AG09319 (cell line): Measurements from ENCODE around the gene SREBF1.

ENCODE experiments used
- DNase-seq: peaks from one replicate; pipeline ENCODE4 v3.0.0-alpha.2; 2010; ENCODE audit warnings: low read depth; ENCODE audit errors: extremely low read depth
- TF ChIP-seq, protein P1 (sequence below): IDR thresholded peaks from 2 replicates; pipeline ENCODE4 v1.5.1; 2011; ENCODE audit warnings: low read depth, mild to moderate bottlenecking, inconsistent platforms, low read length, moderate library complexity

SREBF1 gene

DNA sequence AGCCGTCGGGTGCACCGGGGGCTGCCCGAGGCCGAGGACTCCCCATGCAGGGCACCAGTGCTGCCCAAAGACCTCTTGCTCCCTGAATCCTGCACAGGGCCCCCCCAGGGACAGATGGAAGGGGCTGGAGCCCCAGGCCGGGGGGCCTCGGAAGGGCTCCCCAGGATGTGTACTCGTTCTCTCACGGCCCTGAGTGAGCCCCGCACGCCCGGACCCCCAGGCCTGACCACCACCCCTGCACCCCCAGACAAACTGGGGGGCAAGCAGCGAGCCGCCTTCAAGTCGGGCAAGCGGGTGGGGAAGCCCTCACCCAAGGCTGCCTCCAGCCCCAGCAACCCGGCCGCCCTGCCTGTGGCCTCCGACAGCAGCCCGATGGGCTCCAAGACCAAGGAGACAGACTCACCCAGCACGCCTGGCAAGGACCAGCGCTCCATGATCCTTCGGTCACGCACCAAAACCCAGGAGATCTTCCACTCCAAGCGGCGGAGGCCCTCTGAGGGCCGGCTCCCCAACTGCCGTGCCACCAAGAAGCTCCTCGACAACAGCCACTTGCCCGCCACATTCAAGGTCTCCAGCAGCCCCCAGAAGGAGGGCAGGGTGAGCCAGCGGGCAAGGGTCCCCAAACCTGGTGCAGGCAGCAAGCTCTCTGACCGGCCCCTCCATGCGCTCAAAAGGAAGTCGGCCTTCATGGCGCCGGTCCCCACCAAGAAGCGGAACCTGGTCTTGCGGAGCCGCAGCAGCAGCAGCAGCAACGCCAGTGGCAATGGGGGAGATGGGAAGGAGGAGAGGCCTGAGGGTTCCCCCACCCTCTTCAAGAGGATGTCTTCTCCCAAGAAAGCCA is 40.6 kb downstream of the SREBF1 start:
- TF ChIP-seq, protein P1, sequence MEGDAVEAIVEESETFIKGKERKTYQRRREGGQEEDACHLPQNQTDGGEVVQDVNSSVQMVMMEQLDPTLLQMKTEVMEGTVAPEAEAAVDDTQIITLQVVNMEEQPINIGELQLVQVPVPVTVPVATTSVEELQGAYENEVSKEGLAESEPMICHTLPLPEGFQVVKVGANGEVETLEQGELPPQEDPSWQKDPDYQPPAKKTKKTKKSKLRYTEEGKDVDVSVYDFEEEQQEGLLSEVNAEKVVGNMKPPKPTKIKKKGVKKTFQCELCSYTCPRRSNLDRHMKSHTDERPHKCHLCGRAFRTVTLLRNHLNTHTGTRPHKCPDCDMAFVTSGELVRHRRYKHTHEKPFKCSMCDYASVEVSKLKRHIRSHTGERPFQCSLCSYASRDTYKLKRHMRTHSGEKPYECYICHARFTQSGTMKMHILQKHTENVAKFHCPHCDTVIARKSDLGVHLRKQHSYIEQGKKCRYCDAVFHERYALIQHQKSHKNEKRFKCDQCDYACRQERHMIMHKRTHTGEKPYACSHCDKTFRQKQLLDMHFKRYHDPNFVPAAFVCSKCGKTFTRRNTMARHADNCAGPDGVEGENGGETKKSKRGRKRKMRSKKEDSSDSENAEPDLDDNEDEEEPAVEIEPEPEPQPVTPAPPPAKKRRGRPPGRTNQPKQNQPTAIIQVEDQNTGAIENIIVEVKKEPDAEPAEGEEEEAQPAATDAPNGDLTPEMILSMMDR = no peak
- no peak for DNase-seq

DNA sequence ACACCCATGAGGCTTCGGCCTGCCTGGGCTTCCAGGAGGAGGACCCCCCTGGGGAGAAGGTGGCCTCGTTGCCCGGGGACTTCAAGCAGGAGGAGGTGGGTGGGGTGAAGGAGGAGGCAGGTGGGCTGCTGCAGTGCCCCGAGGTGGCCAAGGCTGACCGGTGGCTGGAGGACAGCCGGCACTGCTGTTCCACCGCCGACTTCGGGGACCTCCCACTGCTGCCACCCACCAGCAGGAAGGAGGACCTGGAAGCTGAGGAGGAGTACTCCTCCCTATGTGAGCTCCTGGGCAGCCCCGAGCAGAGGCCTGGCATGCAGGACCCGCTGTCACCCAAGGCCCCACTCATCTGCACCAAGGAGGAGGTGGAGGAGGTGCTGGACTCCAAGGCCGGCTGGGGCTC is 41.5 kb downstream of the SREBF1 start:
- TF ChIP-seq, protein P1 = no peak

DNA sequence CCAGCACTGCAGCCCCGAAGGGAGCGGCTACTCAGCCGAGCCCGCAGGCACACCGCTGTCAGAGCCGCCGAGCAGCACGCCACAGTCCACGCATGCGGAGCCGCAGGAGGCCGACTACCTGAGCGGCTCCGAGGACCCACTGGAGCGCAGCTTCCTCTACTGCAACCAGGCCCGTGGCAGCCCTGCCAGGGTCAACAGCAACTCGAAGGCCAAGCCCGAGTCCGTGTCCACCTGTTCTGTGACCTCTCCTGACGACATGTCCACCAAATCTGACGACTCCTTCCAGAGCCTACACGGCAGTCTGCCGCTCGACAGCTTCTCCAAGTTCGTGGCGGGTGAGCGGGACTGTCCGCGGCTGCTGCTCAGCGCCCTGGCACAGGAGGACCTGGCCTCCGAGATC is 42.4 kb downstream of the SREBF1 start:
- TF ChIP-seq, protein P1 = no peak
- DNase-seq = no peak

More for the DNA sequence above, 41.5 kb downstream of the SREBF1 start:
- no peak for DNase-seq

DNA sequence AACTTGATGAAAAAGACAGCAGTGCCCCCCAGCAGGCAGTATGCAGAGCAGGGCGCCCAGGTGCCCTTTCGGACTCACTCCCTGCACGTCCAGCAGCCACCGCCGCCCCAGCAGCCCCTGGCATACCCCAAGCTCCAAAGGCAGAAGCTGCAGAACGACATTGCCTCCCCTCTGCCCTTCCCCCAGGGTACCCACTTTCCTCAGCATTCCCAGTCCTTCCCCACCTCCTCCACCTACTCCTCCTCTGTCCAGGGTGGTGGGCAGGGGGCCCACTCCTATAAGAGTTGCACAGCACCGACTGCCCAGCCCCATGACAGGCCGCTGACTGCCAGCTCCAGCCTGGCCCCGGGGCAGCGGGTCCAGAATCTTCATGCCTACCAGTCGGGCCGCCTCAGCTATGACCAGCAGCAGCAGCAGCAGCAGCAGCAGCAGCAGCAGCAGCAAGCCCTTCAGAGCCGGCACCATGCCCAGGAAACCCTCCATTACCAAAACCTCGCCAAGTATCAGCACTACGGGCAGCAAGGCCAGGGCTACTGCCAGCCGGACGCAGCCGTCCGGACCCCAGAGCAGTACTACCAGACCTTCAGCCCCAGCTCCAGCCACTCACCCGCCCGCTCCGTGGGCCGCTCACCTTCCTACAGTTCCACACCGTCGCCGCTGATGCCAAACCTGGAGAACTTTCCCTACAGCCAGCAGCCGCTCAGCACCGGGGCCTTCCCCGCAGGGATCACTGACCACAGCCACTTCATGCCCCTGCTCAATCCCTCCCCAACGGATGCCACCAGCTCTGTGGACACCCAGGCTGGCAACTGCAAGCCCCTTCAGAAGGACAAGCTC is 43.2 kb downstream of the SREBF1 start:
- TF ChIP-seq, protein P1 = no peak
- no peak for DNase-seq

DNA sequence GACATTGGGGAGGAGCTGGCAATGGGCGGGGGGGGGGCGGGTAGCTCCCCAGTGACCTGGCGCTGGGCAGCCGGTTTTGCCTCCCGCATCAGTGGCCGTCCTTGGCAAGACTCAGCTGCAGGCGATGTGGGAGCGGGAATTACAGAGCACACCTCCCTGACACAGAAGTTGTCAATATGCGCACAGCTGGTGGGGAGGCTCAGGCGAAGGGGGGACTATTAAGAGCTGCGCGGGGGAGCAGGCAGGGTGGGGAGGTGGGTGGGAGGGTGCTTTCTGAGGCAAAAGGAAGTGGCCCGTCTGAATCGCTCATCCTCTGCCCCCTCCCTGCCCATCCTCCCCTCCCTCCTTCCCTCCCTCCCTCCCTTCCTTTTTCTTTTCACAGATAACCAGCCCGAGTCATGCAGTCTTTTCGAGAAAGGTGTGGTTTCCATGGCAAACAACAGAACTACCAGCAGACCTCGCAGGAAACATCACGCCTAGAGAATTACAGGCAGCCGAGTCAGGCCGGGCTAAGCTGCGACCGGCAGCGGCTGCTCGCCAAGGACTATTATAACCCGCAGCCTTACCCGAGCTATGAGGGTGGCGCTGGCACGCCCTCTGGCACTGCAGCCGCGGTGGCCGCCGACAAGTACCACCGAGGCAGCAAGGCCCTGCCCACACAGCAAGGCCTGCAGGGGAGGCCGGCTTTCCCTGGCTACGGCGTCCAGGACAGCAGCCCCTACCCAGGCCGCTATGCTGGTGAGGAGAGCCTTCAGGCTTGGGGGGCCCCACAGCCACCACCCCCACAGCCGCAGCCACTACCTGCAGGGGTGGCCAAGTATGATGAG is 44.0 kb downstream of the SREBF1 start:
- TF ChIP-seq, protein P1 = no peak
- no peak for DNase-seq

DNA sequence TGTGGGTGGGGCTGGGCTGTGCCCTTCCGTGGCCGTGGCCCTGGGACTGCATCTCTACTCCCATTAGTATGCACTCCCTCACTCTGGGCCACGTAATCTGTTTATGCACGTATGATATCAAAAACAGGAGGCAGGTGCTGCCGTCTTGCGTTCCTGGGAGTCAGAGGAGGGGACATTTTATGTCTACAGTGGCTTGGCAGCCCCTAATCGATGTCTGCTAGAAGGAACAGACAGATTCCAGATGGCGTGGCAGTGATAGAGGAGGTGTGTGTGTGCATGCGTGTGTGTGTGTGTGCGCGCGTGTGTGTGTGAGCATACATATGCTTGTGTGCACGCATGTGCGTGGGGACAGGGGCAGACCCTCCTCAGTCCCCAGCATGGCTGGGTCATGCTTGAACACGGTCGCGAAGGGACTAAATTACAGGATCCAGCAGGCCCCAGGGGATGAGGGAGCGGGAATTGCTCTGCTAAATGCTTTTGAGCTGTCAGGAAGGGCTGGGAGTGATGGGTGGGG is 44.7 kb downstream of the SREBF1 start:
- TF ChIP-seq, protein P1 = no peak
- DNase-seq = no peak
